Activated CD4-positive, alpha-beta T cell treated with anti-CD3 and anti-CD28 coated beads, Interleukin-2, amount 50 U/mL, for 16 hours (primary cell): Measurements from ENCODE around the gene UBE2D2.

ENCODE experiments used
- DNase-seq: peaks from one replicate; pipeline ENCODE4 v3.0.0-alpha.2; 2020

The UBE2D2 gene

GRCh38 chr5:139649082-139649991 lies 88.2 kb downstream of the UBE2D2 start:
- DNase-seq = no peak

- no peak for DNase-seq
Measured at GRCh38 chr5:139650031-139650688, 89.0 kb downstream of the UBE2D2 start.

GRCh38 chr5:139650689-139651042 lies 89.5 kb downstream of the UBE2D2 start:
- no peak for DNase-seq

GRCh38 chr5:139651043-139651834 lies 90.1 kb downstream of the UBE2D2 start:
- DNase-seq = no peak

- DNase-seq = peak; percentile 67
Measured at GRCh38 chr5:139651853-139652787, 91.0 kb downstream of the UBE2D2 start.

GRCh38 chr5:139652788-139653241 lies 91.7 kb downstream of the UBE2D2 start:
- no peak for DNase-seq

GRCh38 chr5:139653616-139654015 lies 92.5 kb downstream of the UBE2D2 start:
- DNase-seq = no peak

- no peak for DNase-seq
Measured at GRCh38 chr5:139654464-139654863, 93.3 kb downstream of the UBE2D2 start.

- DNase-seq = no peak
Measured at GRCh38 chr5:139654871-139655491, 93.8 kb downstream of the UBE2D2 start.

- DNase-seq = no peak
Measured at GRCh38 chr5:139655727-139656271, 94.7 kb downstream of the UBE2D2 start.

GRCh38 chr5:139657363-139658321 lies 96.5 kb downstream of the UBE2D2 start:
- DNase-seq = no peak

- DNase-seq = no peak
Measured at GRCh38 chr5:139658501-139658927, 97.4 kb downstream of the UBE2D2 start.

- DNase-seq = no peak
Measured at GRCh38 chr5:139658928-139659667, 98.0 kb downstream of the UBE2D2 start.

GRCh38 chr5:139659695-139660101 lies 98.6 kb downstream of the UBE2D2 start:
- DNase-seq = no peak

- DNase-seq = no peak
Measured at GRCh38 chr5:139660105-139660922, 99.2 kb downstream of the UBE2D2 start.

- no peak for DNase-seq
Measured at GRCh38 chr5:139660923-139661814, 100.0 kb downstream of the UBE2D2 start.

GRCh38 chr5:139662617-139663016 lies 101.5 kb downstream of the UBE2D2 start:
- DNase-seq = no peak
